ENCODE data around the gene SMG6.
A peak's percentile ranks its signal among the peaks of the same experiment; 100 is the strongest.

The SMG6 gene

GRCh38 chr17:2070241-2071023 is 233.2 kb downstream of the SMG6 start:
- Histone ChIP-seq H3K4me3 (ENCODE audit: low read depth, low read length) (no peak overlapping the region), H3K4me1 (ENCODE audit: control insufficient read depth, insufficient read depth, low read length) (no peaks in the 10 kb centered on the region), H3K27ac (ENCODE audit: extremely low read depth, low read depth, low read length) (no peak overlapping the region), H3K36me3 (ENCODE audit: control insufficient read depth in 2 of 2, insufficient read depth in 1 of 2, low read length in 2 of 2) (peaks cover 0 to 67% of the 10 kb centered on the region in 2 experiments; a peak in 1 of 3 replicates), H3K9me3 (ENCODE audit: control insufficient read depth, insufficient read depth, low read depth, low read length) (no peaks in the 10 kb centered on the region)
- ChIA-PET POLR2A (no interaction called here), CTCF (interaction anchor here (1.0 to 1.3 kb wide), 4 partner anchors 17 to 174 kb away, joined by 3 to 5 read pairs (median 4); no protein-coding TSS in a partner anchor)
- TF ChIP-seq ZNF146 (tag by site-specific recombination; IDR thresholded peaks at IDR 0.05) = no peak
- no peak for TF ChIP-seq ZNF707 (tag by site-specific recombination; IDR thresholded peaks at IDR 0.05)
- TF ChIP-seq ZNF324 (tag by site-specific recombination; IDR thresholded peaks at IDR 0.05) = no peak
- peak; percentile 22; the same call in 1 of the 2 replicates for TF ChIP-seq ZFHX2 (tag by site-specific recombination; conservative IDR thresholded peaks at IDR 0.05)
- TF ChIP-seq ZNF214 (tag by site-specific recombination; IDR thresholded peaks at IDR 0.05; ENCODE audit: borderline replicate concordance) = no peak
- peak; percentile 55; the same call in 1 of the 2 replicates for TF ChIP-seq ZNF692 (tag by site-specific recombination; IDR thresholded peaks at IDR 0.05)
- TF ChIP-seq ZNF747 (tag by site-specific recombination; IDR thresholded peaks at IDR 0.05) = no peak
- no peak for TF ChIP-seq ZBTB21 (tag by site-specific recombination; IDR thresholded peaks at IDR 0.05)
- TF ChIP-seq ZNF148 (tag by site-specific recombination; IDR thresholded peaks at IDR 0.05; ENCODE audit: borderline replicate concordance) = no peak
- TF ChIP-seq ZNF639 (tag by site-specific recombination; IDR thresholded peaks at IDR 0.05) = no peak

GRCh38 chr17:2068519-2069051 is 235.0 kb downstream of the SMG6 start:
- H3K27ac ChIP-seq (ENCODE audit: extremely low read depth, low read depth, low read length) = no peak overlapping the region
- H3K4me1 ChIP-seq (ENCODE audit: control insufficient read depth, insufficient read depth, low read length) = no peaks in the 10 kb centered on the region; the same call in 1 of the 2 replicates
- POLR2A ChIA-PET = no interaction called here
- H3K9me3 ChIP-seq (ENCODE audit: control insufficient read depth, insufficient read depth, low read depth, low read length) = no peaks in the 10 kb centered on the region
- TF ChIP-seq ELK4 (IDR thresholded peaks at IDR 0.05; ENCODE audit: borderline replicate concordance, low read depth, low read length) (no peak), ZSCAN4 (tag by site-specific recombination; IDR thresholded peaks at IDR 0.05) (no peak), ZNF16 (tag by site-specific recombination; IDR thresholded peaks at IDR 0.05; ENCODE audit: low read depth) (no peak)
- H3K36me3 ChIP-seq (ENCODE audit: control insufficient read depth in 2 of 2, insufficient read depth in 1 of 2, low read length in 2 of 2) = peaks cover 0 to 84% of the 10 kb centered on the region in 2 experiments; a peak in 1 of 3 replicates
- CTCF ChIA-PET = interaction anchor here (0.6 to 2.2 kb wide), 4 partner anchors 14 to 184 kb away, joined by 3 to 11 read pairs (median 6); partner anchors contain the start of gene HIC1
- H3K4me3 ChIP-seq (ENCODE audit: low read depth, low read length) = no peak overlapping the region
